ENCODE measurements around the gene CHN1.

DNA sequence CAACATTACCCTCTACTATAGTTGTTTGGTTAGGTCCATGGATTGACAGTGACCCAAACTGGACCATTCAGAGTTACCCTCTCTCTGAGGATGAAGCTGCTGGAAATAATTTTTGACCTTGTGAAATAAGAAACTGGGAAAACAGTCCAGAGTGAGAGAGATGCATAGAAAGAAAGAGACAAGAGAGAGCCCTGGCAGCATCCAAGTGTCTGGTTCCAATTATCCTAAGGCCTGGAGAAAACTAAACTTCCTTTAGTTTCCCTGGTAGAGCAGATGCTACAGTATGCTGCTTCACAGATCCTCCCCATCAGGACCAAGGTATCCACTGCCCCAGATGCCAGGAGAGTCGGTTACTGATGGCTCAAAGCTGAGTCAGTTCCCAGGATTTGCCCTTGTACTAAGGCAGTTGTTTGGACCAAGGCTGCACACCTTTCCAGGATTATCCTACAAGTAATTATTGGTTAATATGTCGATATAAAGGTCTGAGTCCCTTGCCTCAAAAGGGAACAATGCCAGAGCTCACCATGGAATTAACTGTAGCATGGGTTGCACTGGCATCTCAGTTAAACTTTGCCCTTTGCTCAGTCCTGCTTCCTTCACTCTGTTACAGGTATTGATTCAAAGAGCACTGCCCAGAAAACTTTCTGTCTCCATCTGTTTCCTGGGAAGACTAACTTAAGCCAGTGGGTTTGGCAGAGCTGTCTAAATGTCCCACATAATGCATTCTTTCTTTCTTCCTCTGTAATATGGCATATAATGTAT, 14.6 kb upstream of the CHN1 start:
- TF ChIP-seq, protein P1, sequence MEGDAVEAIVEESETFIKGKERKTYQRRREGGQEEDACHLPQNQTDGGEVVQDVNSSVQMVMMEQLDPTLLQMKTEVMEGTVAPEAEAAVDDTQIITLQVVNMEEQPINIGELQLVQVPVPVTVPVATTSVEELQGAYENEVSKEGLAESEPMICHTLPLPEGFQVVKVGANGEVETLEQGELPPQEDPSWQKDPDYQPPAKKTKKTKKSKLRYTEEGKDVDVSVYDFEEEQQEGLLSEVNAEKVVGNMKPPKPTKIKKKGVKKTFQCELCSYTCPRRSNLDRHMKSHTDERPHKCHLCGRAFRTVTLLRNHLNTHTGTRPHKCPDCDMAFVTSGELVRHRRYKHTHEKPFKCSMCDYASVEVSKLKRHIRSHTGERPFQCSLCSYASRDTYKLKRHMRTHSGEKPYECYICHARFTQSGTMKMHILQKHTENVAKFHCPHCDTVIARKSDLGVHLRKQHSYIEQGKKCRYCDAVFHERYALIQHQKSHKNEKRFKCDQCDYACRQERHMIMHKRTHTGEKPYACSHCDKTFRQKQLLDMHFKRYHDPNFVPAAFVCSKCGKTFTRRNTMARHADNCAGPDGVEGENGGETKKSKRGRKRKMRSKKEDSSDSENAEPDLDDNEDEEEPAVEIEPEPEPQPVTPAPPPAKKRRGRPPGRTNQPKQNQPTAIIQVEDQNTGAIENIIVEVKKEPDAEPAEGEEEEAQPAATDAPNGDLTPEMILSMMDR (IDR thresholded peaks at IDR 0.05): no peak
- TF ChIP-seq POLR2A (IDR thresholded peaks at IDR 0.05): no peak

Measured in testis (tissue), 2 donors.